Osteocyte (in vitro differentiated cells): ENCODE data around the gene RGS5. TPM values are rescaled to one million over a fixed set of nuclear protein-coding genes. Genes with fewer than 3 reads are reported as not detected.

Experiments
- DNase-seq: peaks from one replicate; pipeline ENCODE4 v3.0.0; 2021; ENCODE audit warnings: mixed read lengths; ENCODE audit not compliant: unreplicated experiment; ENCODE audit errors: extremely low spot score
- H3K27ac Mint-ChIP-seq: one replicate; pipeline ENCODE4 v1.8.0; 2021; ENCODE audit warnings: mild to moderate bottlenecking, mixed read lengths; ENCODE audit not compliant: unreplicated experiment
- H3K27me3 Mint-ChIP-seq: one replicate; pipeline ENCODE4 v1.8.0; 2021; ENCODE audit warnings: mixed read lengths; ENCODE audit not compliant: unreplicated experiment
- H3K36me3 Mint-ChIP-seq: one replicate; pipeline ENCODE4 v1.8.0; 2021; ENCODE audit warnings: mixed read lengths; ENCODE audit not compliant: unreplicated experiment
- H3K4me1 Mint-ChIP-seq: one replicate; pipeline ENCODE4 v1.8.0; 2021; ENCODE audit warnings: mixed read lengths; ENCODE audit not compliant: unreplicated experiment
- H3K4me3 Mint-ChIP-seq: one replicate; pipeline ENCODE4 v1.8.0; 2021; ENCODE audit warnings: mild to moderate bottlenecking, moderate library complexity, mixed read lengths; ENCODE audit not compliant: unreplicated experiment
- H3K9me3 Mint-ChIP-seq: one replicate; pipeline ENCODE4 v1.8.0; 2021; ENCODE audit warnings: mixed read lengths; ENCODE audit not compliant: unreplicated experiment
- total RNA-seq: library from RNA; stranded (reverse); gene quantifications from 2 replicates; pipeline ENCODE4 v1.2.1, GENCODE V29; 2021
- TF ChIP-seq, protein P1 (sequence below): fragments of 200-600 bp; sonication (generic); IDR thresholded peaks from 2 replicates; pipeline ENCODE4 v1.5.0; 2021; ENCODE audit warnings: antibody characterized with exemption, mild to moderate bottlenecking, moderate library complexity

Gene RGS5
- total RNA-seq, 1 donor from 2014 or later, result 187 TPM

DNA sequence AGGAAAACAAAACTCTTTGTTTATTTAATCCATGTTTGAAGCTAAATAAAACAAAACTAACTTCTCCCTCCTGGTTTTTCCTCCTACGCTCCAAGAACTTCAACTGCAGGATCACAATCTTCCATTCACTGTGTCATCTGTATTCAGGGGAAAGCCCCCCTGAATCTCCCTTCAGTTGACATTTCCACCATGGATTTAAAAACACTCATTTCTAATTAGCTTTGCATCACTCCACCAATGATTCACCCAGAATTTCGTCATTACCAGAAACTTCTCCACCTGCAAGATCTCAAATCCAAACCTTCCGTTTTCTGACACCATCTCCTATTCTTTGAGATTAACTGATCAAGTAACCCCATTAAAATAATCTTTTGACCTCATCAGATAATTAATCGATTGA is 10.9 kb upstream of the RGS5 start:
- no peaks in the 10 kb centered on the region for H3K27me3 Mint-ChIP-seq
- no peak overlapping the region for H3K27ac Mint-ChIP-seq
- no peak overlapping the region for H3K4me3 Mint-ChIP-seq
- no peak for DNase-seq
- no peaks in the 10 kb centered on the region for H3K36me3 Mint-ChIP-seq
- H3K4me1 Mint-ChIP-seq, result no peaks in the 10 kb centered on the region
- TF ChIP-seq, protein P1, sequence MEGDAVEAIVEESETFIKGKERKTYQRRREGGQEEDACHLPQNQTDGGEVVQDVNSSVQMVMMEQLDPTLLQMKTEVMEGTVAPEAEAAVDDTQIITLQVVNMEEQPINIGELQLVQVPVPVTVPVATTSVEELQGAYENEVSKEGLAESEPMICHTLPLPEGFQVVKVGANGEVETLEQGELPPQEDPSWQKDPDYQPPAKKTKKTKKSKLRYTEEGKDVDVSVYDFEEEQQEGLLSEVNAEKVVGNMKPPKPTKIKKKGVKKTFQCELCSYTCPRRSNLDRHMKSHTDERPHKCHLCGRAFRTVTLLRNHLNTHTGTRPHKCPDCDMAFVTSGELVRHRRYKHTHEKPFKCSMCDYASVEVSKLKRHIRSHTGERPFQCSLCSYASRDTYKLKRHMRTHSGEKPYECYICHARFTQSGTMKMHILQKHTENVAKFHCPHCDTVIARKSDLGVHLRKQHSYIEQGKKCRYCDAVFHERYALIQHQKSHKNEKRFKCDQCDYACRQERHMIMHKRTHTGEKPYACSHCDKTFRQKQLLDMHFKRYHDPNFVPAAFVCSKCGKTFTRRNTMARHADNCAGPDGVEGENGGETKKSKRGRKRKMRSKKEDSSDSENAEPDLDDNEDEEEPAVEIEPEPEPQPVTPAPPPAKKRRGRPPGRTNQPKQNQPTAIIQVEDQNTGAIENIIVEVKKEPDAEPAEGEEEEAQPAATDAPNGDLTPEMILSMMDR, result no peak
- peaks cover 12% of the 10 kb centered on the region for H3K9me3 Mint-ChIP-seq

DNA sequence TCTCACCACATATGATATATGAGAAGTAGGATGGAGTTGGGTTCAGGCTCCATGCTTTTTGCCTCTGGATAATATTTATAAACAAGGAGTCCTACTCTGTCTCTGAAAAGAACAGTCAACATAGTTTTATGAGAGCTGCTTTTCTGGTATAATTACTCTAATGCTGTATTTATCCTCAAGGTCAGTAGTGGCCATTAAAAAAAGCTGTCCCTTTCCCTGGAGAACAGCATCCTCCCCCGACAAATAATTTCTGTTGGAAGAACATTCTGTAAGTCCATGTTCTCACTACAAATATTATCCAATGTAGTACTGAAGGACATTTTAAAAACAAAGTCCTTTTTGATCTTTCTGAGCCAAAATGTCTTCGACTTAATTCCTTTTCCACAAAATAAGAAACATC is 9.0 kb upstream of the RGS5 start:
- H3K27ac Mint-ChIP-seq, result no peak overlapping the region
- H3K9me3 Mint-ChIP-seq, result peaks cover 12% of the 10 kb centered on the region
- H3K4me1 Mint-ChIP-seq, result no peaks in the 10 kb centered on the region
- no peaks in the 10 kb centered on the region for H3K27me3 Mint-ChIP-seq
- no peaks in the 10 kb centered on the region for H3K36me3 Mint-ChIP-seq
- no peak overlapping the region for H3K4me3 Mint-ChIP-seq
- no peak for DNase-seq
- TF ChIP-seq, protein P1, result no peak

DNA sequence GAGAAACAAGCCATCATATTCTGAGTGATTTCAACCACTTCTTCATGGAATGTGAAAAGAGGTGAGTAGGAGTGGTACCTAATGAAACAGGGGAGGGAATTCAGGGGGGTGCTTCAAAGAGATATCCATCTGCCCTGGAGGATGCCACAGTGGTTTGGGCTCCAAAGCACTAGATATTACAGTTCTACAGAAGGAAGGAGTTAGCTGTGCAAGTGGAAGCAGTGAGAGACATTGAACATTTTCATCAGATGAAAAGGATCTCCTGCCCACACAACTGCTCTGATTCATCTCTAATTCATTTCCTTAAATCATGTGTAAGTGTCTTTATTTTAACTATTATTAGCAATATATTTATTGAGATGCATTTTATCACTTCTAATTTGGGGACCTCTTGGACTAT is 2.8 kb upstream of the RGS5 start:
- H3K27ac Mint-ChIP-seq, result no peak overlapping the region

DNA sequence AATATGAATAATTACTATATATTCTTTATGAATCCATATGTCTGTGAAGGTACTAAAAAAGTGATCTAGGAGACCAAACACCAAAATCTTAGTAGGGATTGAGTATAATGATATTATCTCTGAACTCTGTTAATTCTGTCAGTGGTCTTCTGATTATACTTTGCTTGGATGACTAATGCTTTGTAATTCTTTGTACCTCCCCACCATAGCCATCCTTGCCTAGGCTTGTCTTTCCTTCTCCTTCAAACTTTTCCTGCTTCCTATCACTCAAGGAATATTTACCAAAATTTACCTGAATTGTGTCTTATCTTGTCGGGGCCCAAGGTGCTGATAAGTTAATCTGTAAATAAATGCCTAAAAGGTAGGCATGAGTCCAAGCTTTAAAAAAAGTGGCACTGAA is 845 bp upstream of the RGS5 start:
- Mint-ChIP-seq H3K9me3 (no peaks in the 10 kb centered on the region), H3K4me3 (no peak overlapping the region), H3K36me3 (no peaks in the 10 kb centered on the region), H3K4me1 (peaks cover 47% of the 10 kb centered on the region), H3K27me3 (no peaks in the 10 kb centered on the region), H3K27ac (peak overlapping the region; percentile 67)
- no peak for DNase-seq
- TF ChIP-seq, protein P1, result no peak

More for the DNA sequence above, 2.8 kb upstream of the RGS5 start:
- no peak for DNase-seq
- Mint-ChIP-seq H3K36me3 (no peaks in the 10 kb centered on the region), H3K27me3 (no peaks in the 10 kb centered on the region), H3K4me1 (peaks cover 30% of the 10 kb centered on the region), H3K4me3 (no peak overlapping the region), H3K9me3 (no peaks in the 10 kb centered on the region)
- TF ChIP-seq, protein P1, result no peak

DNA sequence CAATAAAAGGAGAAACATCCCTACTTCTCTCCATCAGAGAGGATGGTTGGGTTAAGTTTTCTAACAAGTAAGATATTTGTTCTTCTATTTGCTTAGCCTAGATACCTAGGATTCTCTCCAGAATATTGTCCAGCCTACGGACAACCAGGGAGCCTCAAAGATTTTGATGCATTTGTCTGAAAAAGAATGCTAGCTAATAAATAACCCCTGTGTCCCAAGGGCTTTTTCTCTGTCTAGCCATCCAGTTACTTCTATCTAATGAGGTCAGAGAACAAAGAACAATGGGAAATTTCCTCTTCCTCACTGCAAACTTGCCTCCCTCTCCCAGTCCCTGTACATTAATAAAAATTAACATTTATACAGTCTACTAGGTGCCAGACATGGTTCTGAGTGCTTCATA is 810 bp downstream of the RGS5 start:
- Mint-ChIP-seq H3K27ac (peak overlapping the region; percentile 66), H3K4me3 (peak overlapping the region; percentile 70)

More for the DNA sequence above, 810 bp downstream of the RGS5 start:
- TF ChIP-seq, protein P1, result no peak
- DNase-seq, result no peak
- peaks cover 58% of the 10 kb centered on the region for H3K4me1 Mint-ChIP-seq
- no peaks in the 10 kb centered on the region for H3K36me3 Mint-ChIP-seq
- no peaks in the 10 kb centered on the region for H3K27me3 Mint-ChIP-seq
- no peaks in the 10 kb centered on the region for H3K9me3 Mint-ChIP-seq
